Inferior parietal cortex (tissue), 1 donor: ENCODE results near the gene DOCK3.
"Not testable (repeated sequence)": the region's sequence is repeated elsewhere in the genome, so short reads cannot be mapped to it uniquely, and the experiment has no call there.

Experiments used
- DNase-seq: peaks from one replicate; pipeline ENCODE4 v3.0.0-alpha.2; 2016; ENCODE audit errors: extremely low spot score

The DOCK3 gene

DNA sequence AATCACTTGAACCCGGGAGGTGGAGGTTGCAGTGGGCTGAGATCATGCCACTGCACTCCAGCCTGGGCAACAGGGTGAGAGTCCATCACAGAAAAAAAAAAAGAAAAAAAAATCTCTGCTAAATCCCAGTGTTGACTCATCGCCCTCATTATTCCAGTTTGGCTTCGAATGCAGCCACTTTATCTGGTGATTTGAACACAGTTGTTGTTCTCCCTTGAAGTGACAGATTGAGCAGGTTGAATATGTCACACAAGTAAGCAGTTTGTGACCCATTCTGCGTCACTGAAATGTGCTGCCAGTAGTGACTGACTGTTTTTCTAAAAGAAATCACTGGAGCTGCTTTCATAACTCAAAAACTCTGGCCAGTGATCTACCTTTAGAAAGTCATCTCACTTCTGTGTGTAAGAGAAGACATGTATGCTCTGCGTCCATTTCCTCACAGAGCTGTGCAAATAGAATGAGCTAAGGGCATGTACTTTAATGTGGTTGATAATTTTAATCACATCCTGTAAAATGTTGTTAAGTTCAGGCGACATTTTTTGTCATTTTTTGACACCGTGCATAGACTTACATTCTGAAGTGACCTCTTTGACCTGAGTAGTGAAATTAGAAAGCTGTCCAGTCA lies 12.5 kb downstream of the DOCK3 start:
- peak; percentile 38 for DNase-seq

DNA sequence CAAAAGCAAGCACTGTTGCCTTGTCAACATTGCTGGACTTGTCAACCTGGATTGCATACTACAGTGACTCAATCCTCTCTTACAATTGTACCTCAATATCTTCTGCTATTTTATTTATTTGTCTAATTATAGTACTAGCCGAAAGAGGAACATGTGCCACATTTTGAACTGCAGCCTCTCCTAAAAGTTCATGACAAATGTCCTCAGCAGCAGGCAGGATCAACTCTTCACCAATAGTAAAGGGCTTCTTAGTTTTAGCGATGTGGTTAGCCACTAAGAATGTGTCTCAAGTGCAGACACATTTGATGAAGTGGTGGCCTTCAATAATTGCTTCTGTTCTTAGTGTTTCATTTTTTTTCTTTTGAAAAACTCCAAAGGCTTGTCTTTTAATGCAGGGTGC lies 13.2 kb downstream of the DOCK3 start:
- no peak for DNase-seq

DNA sequence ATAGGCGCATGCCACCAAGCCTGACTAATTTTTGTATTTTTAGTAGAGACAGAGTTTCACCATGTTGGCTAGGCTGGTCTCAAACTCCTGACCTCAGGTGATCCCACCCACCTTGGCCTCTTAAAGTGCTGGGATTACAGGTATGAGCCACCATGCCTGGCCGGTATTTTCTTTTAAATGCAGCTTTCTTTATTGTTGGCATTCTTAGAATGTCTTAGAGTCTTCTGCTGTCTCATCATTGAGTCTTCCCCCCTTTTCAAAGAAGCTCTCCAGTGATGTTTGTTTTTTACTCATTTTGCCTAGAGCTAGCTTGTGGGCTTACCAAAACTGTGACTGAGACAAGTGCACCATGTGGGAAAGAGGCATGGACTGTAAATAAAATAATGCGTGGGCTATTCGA lies 13.9 kb downstream of the DOCK3 start:
- DNase-seq = not testable (repeated sequence)

DNA sequence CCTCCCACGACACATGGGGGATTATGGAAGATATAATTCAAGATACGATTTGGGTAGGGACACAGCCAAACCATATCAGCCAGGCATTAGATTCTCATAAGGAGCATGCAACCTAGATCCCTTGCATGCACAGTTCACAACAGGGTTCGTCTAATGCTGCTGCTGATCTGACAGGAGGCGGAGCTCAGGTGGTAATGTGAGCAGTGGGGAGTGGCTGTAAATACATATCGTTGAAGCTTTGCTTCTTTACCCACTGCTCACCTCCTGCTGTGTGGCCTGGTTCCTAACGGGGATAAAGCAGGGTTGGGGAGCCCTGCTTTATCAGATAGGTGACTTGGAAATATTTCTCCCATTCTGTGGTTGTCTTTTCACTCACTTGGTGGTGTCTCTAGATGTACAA lies 14.8 kb downstream of the DOCK3 start:
- no peak for DNase-seq

DNA sequence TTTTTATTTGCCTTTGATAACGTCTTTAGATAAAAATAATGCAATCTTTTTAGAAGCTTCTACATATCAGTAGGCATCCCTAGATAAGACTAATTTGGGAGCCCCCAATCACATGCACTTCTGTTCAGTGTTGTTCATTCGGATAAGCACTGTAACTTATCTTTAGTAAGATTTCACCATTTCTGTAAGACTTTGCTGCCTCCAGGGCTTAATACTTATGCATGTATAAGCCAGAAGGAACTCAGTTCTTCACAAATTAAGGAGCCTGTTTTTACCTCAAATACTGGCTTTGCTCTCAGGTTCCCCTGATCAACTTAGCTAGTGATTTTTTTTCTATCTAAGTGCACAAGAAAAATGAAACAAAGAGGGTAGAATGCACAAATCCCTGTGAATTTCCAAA lies 20.3 kb downstream of the DOCK3 start:
- DNase-seq = no peak

DNA sequence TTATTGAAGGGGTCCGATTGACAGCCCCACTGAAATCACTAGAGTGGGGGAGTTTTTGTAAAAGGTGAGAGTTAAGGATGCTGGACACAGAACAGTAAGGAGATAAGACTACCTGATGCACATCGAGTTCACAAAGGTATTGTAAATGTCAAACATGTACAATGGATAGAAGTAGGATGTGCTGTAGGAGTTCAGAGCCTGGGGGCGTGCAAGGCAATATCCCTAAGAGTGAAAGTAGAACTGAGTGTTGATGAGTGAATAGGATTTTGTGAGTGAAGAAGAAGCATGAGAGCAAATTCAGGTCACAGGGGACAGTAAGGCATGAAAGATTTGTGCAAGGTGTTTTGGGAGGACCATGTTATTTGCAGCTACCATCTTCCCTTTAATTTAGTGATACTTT lies 21.5 kb downstream of the DOCK3 start:
- DNase-seq = no peak

DNA sequence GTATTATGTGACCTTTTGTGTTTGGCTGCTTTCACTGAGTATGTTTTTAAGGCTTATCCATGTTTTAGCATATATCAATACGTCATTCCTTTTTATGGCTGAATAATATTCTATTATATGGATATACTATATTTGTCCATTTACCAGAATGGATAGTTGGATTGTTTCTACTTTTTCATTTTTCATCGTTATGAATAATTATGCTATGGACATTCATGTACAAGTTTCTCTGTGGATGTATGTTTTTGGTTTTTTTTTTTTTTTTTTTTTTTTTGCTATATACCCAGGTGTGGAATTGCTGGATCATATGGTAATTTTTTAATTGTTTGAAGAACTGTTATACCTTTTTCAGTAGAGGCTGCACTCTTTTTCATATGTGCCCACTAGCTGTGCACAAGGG lies 23.5 kb downstream of the DOCK3 start:
- no peak for DNase-seq

DNA sequence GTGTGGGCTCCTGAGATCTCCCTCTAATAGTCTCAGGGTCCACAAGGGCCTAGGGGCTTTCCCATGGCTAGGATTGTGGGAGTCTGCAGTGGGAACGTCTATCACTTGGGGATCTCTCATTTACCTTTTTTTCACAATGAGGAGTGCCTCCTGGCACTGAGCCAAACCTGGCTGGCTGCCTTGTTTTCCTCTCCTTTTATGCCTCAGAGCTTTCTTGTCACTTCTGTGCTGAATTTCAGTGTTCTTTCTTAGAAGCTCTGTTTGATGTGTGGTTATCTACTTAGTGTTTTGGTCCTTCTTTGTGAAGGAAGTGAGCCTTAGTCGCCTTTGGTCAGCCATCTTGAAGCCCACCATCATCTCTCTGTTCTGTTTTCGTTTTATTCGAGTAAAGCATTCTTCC lies 33.9 kb downstream of the DOCK3 start:
- peak; percentile 36 for DNase-seq

DNA sequence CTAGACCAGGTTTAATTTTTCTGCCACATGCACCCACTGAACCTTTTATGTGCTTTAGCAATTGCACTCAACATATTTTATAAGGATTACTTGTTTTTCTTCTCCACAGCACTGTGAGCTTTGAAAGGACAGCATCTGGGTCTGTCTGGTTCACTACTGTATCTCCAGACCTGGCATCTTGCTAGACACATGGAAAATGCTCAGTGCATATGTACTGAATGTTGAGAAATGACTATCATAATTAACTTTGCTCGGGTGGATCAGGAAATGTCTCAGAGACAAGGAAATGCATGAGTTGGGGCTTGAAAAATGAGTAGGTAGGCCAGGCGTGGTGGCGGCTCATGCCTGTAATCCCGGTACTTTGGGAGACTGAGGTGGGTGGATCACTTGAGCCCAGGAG lies 40.2 kb downstream of the DOCK3 start:
- DNase-seq = no peak

DNA sequence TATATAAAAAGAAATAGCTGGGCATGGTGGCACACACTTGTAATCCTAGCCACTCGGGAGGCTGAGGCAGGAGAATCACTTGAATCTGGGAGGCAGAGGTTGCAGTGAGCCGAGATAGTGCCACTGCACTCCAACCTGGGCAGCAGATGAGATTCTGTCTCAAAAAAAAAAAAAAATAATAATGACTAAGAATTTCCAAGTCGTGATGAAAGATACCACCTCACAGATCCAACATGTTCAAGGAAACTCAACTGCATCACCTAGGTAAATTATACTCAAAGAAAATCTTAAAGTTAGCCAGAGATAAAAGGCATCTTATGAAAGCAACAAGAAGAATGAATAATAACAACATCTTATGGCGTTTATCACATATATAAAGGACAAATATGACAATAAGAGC lies 50.1 kb downstream of the DOCK3 start:
- no peak for DNase-seq

DNA sequence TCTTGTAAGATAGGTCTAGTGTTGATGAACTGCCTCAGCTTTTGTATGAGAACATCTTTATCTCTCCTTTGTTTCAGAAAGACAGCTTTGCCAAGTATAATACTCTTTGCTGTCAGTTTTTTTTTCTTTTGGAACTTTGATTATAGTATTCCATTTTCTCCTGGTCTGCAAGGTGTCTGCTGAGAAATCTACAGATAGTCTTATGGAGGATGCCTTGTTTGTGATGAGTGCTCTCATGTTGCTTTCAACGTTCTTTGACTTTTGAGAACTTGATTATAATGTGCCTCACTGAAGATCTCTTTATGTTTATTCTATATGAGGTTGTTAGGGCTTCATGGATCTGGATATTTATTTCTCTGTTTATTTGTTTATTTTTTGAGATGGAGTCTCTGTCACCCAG lies 60.3 kb downstream of the DOCK3 start:
- no peak for DNase-seq

DNA sequence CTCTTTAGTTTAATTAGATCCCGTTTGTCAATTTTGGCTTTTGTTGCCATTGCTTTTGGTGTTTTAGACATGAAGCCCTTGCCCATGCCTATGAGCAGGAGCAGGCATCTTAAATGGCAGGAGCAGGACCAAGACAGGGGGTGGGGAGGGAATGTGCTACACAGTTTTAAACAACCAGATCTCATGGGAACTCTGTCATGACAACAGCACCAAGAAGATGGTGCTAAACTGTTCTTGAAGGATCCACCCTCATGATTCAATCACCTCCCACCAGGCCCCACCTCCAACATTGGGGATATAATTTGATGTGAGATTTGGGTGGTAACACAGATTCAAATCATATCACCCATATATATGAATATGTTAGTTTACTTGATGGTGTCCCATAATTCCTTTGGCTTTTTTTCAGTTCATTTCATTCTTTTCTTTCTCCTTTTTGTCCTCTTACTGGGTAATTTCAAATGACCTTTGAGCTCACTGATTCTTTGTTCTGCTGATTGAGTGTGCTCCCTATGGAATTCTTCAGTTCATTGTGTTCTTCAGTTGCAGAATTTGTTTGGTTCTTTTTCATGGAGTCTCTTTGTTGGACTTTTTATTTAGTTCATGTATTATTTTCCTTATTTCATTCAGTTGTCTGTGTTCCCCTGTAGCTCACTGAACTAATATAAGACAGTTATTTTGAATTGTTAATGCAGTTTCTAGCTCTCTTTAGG lies 62.6 kb downstream of the DOCK3 start:
- DNase-seq = no peak

DNA sequence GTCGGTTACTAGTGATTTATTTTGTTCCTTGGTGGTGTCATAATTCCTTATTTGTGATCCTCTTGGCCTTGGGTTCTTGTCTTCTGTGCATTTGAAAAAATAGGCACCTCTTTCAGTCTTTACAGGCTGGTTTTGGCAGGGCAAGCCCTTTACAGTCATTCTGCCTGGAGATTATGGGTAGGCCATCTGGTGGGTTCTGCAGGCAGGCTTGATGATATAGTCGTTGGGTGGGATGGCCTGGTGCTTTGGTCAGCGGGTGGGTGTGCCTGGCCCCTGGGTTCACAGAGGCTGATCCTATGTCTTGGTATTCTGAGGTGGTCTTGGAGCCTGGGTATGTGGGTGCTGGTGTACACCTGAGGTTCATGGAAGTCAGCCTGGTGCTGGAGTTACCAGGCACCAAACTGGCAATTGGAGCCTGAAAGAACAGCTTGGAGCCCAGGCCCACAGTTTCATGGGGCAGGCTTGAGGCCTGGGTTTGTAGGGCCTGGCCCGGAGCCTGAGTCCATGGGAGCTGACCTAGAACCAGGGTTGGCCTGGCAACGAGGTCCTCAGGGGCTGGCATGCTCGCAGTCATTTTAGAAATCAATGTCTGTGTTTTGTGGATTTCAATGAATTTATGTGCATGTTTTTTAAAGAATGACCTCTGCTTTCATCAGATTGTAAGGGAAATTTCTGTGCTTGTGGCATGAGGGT lies 63.3 kb downstream of the DOCK3 start:
- no peak for DNase-seq

DNA sequence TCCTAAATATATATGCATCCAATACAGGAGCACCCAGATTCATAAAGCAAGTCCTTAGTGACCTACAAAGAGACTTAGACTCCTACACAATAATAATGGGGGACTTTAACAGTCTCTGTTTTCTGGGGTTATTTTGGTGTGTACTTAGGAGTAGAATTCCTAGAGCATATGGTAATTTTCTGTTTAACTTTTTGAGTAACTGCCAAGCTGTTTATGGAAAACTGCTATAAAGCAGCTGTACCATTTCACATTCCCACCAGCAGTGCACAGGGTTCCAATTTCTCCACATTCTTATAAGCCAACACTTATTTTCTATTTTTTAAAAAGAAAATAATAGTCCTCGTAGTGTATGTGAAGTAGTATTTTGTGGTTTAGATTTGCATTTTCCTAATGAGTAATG lies 68.9 kb downstream of the DOCK3 start:
- DNase-seq = no peak

DNA sequence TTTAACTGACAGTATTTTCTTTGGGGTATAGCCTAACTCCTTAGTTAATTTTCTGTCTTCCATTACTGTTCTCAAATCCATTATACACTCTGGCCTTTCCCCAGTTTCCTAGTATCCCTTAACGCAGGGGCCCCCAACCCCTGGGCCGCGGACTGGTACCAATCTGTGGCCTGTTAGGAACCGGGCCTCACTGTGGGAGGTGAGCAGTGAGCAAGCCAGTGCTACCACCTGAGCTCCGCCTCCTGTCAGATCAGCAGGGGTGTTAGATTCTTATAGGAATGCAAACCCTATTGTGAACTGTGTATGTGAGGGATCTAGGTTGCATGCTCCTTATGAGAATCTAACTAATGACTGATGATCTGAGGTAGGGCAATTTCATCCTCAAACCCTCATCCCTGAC lies 75.1 kb downstream of the DOCK3 start:
- DNase-seq = no peak

DNA sequence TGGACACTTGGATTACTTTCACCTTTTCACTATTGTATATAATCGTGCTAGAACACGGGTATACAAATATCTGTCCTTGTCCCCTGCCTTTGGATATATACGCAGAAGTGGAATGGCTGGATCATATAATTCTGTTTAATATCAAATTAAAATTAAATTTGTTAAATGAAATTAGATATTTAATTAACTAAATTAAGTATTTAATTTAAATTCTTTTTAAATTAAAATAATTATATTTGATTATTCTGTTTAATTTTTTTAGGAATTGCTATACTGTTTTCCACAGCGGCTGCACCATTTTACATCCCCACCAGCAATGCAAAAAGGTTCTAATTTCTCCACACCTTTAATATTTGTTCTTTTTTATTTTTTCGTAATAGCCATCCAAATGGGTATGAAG lies 84.3 kb downstream of the DOCK3 start:
- no peak for DNase-seq

DNA sequence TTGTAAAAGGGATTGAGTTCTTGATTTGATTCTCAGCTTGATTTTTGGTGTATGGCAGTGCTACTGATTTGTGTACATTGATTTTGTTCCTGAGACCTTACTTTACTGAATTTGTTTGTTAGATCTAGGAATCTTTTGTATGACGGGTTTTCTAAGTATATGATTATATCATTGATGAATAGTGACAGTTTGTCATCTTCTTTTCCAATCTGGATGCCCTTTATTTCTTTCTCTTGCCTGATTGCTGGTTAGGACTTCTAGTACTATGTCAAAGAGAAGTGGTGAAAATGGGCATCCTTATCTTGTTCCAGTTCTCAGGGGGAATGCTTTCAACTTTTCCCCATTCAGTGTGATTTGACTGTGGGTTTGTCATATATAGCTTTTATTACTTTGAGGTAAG lies 103.0 kb downstream of the DOCK3 start:
- no peak for DNase-seq

DNA sequence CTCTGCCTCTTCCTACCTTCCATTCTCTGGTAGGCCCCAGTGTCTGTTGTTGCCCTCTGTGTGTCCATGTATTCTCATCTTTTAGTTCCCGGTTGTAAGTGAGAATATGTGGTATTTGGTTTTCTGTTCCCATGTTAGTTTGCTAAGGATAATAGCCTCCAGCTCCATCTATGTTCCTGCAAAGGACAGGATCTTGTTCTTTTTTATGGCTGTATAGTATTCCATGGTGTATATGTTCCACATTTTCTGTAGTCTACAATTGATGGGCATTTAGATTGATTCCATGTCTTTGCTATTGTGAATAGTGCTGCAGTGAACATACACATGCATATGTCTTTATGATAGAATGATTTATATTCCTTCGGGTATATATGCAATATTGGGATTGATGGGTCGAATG lies 107.0 kb downstream of the DOCK3 start:
- not testable (repeated sequence) for DNase-seq

DNA sequence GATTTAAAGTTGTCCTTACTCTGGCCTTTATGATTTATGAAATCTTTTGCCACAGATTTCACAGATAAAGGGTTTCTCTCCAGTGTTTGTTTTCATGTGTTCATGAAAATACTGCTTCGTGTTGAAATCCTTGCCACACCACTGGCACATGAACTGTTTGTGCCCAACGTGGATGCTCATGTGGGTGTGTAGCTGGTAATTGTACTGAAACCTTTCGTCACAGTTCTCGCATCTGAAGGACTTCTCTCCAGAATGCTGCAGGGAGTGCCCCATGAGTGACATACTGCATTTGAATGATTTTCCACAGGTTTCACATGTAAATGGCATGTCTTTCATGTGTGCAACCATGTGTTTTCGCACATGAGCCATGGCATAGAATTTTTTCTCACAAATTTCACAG lies 111.9 kb downstream of the DOCK3 start:
- DNase-seq = no peak

DNA sequence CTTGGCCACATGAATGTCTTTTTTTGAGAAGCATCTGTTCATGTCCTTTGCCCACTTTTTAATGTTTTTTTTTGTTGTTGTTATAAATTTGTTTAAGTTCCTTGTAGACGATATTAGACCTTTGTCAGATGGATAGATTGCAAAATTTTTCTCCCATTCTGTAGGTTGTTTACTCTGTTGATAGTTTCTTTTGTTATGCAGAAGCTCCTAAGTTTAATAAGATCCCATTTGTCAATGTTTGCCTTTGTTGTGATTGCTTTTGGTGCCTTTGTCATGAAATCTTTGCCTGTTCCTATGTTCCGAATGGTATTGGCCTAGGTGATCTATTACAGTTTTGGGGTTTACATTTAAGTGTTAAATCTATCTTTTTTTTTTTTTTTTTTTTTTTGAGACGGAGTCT lies 116.2 kb downstream of the DOCK3 start:
- not testable (repeated sequence) for DNase-seq

DNA sequence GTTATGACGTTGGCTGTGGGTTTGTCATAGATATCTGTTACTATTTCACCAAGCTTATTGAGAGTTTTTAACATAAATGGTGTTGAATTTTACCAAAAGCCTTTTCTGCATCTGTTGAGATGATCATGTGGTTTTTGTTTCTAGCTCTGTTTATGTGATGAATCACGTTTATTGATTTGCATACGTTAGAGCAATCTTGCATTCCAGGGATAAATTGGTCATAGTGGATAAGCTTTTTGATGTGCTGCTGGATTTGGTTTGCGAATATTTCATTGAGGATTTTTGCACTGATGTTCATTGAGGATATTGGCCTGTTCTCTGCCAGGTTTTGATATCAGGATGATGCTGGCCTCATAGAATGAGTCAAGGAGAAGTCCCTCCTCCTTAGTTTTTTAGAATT lies 117.8 kb downstream of the DOCK3 start:
- peak; percentile 17 for DNase-seq

DNA sequence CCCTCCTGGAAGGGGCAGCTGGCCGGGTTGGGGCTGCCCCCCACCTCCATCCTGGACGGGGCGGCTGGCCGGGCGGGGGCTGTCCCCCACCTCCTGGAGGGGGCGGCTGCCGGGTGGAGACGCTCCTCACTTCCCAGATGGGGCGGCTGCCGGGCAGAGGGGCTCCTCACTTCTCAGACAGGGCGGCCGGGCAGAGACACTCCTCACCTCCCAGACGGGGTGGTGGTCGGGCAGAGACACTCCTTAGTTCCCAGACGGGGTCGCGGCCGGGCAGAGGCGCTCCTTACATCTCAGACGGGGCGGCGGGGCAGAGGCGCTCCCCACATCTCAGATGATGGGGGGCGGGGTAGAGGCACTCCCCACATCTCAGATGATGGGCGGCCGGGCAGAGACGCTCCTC lies 129.1 kb downstream of the DOCK3 start:
- DNase-seq = not testable (repeated sequence)

DNA sequence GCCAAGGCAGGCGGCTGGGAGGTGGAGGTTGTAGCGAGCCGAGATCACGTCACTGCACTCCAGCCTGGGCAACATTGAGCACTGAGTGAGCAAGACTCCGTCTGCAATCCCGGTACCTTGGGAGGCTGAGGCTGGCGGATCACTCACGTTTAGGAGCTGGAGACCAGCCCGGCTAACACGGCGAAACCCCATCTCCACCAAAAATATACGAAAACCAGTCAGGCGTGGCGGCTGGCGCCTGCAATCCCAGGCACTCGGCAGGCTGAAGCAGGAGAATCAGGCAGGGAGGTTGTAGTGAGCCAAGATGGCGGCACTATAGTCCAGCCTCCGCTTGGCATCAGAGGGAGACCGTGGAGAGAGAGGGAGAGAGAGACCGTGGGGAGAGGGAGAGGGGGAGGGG lies 129.6 kb downstream of the DOCK3 start:
- not testable (repeated sequence) for DNase-seq
